Ishikawa (cell line): ENCODE results near the gene RUFY2.

Source experiments
- EP300 ChIP-seq: IDR thresholded peaks from 2 replicates; pipeline ENCODE4 v1.6.1; 2012; ENCODE audit warnings: borderline replicate concordance
- MAX ChIP-seq: IDR thresholded peaks from 2 replicates; pipeline ENCODE4 v1.6.1; 2012
- NFIC ChIP-seq: IDR thresholded peaks from 2 replicates; pipeline ENCODE4 v1.6.1; 2012
- RAD21 ChIP-seq: IDR thresholded peaks from 2 replicates; pipeline ENCODE4 v1.6.1; 2012; ENCODE audit warnings: low read depth
- REST ChIP-seq: IDR thresholded peaks from 2 replicates; pipeline ENCODE4 v1.6.1; 2012; ENCODE audit warnings: low read depth, mild to moderate bottlenecking
- TAF1 ChIP-seq: IDR thresholded peaks from 2 replicates; pipeline ENCODE4 v1.6.1; 2012; ENCODE audit warnings: low read depth, mild to moderate bottlenecking
- TCF12 ChIP-seq: IDR thresholded peaks from 2 replicates; pipeline ENCODE4 v1.6.1; 2012; ENCODE audit warnings: low read depth
- YY1 ChIP-seq: IDR thresholded peaks from 2 replicates; pipeline ENCODE4 v1.6.1; 2012; ENCODE audit warnings: low read depth
- ZBTB7A ChIP-seq: IDR thresholded peaks from 2 replicates; pipeline ENCODE4 v1.6.1; 2012; ENCODE audit warnings: low read depth

- TF ChIP-seq EP300 (no peak), RAD21 (no peak), YY1 (no peak), REST (no peak), TCF12 (no peak), NFIC (no peak), TAF1 (no peak), ZBTB7A (no peak), MAX (no peak)
Measured at GRCh38 chr10:68397005-68397404, 10.1 kb downstream of the RUFY2 start.
